Chondrocyte (in vitro differentiated cells): ENCODE results near the gene PATL2. TPM values are rescaled to one million over a fixed set of nuclear protein-coding genes. Genes with fewer than 3 reads are reported as not detected.
A peak's percentile ranks its signal among the peaks of the same experiment; 100 is the strongest.

ENCODE experiments used
- DNase-seq: peaks from one replicate; pipeline ENCODE4 v3.0.0; 2021; ENCODE audit warnings: mixed read lengths, low spot score
- H3K27ac Mint-ChIP-seq: one replicate; pipeline ENCODE4 v1.8.0; 2021; ENCODE audit warnings: mild to moderate bottlenecking, moderate library complexity, mixed read lengths; ENCODE audit not compliant: unreplicated experiment
- H3K27me3 Mint-ChIP-seq: 2 replicates; pipeline ENCODE4 v1.8.0; 2021; ENCODE audit warnings: low read depth, mixed read lengths
- H3K36me3 Mint-ChIP-seq: 2 replicates; pipeline ENCODE4 v1.8.0; 2021; ENCODE audit warnings: low read depth, mixed read lengths
- H3K4me1 Mint-ChIP-seq: 2 replicates; pipeline ENCODE4 v1.8.0; 2021; ENCODE audit warnings: low read depth, mild to moderate bottlenecking, mixed read lengths
- H3K4me3 Mint-ChIP-seq: one replicate; pipeline ENCODE4 v1.8.0; 2021; ENCODE audit warnings: mild to moderate bottlenecking, moderate library complexity, mixed read lengths; ENCODE audit not compliant: unreplicated experiment
- H3K9me3 Mint-ChIP-seq: 2 replicates; pipeline ENCODE4 v1.8.0; 2021; ENCODE audit warnings: low read depth, mixed read lengths
- CTCF ChIP-seq: fragments of 200-600 bp; sonication (generic); IDR thresholded peaks from 2 replicates; pipeline ENCODE4 v1.5.0; 2021; ENCODE audit warnings: antibody characterized with exemption, mild to moderate bottlenecking, moderate library complexity
- total RNA-seq: library from RNA; stranded (reverse); gene quantifications from 3 replicates; pipeline ENCODE4 v1.2.1, GENCODE V29; 2021

PATL2 gene
- total RNA-seq, 1 donor from 2014 or later, result not detected

GRCh38 chr15:44719293-44719999 lies 8.3 kb upstream of the PATL2 start:
- no peak for TF ChIP-seq CTCF
- Mint-ChIP-seq H3K4me3 (no peak overlapping the region), H3K36me3 (peaks cover 22% of the 10 kb centered on the region), H3K4me1 (peaks cover 4% of the 10 kb centered on the region), H3K9me3 (no peaks in the 10 kb centered on the region), H3K27me3 (no peaks in the 10 kb centered on the region), H3K27ac (peak overlapping the region; percentile 62)
- DNase-seq, result no peak

- H3K36me3 Mint-ChIP-seq, result peaks cover 22% of the 10 kb centered on the region
- no peaks in the 10 kb centered on the region for H3K27me3 Mint-ChIP-seq
- TF ChIP-seq CTCF, result no peak
These were observed 7.8 kb upstream of the PATL2 start for GRCh38 chr15:44718927-44719292.

GRCh38 chr15:44718180-44718926 lies 7.2 kb upstream of the PATL2 start:
- no peaks in the 10 kb centered on the region for H3K9me3 Mint-ChIP-seq

More at GRCh38 chr15:44718927-44719292, 7.8 kb upstream of the PATL2 start:
- Mint-ChIP-seq H3K9me3 (no peaks in the 10 kb centered on the region), H3K4me1 (peaks cover 4% of the 10 kb centered on the region), H3K27ac (peak overlapping the region; percentile 62), H3K4me3 (no peak overlapping the region)
- DNase-seq, result no peak

GRCh38 chr15:44716983-44717602 lies 6.0 kb upstream of the PATL2 start:
- Mint-ChIP-seq H3K9me3 (no peaks in the 10 kb centered on the region), H3K4me3 (no peak overlapping the region), H3K27me3 (no peaks in the 10 kb centered on the region), H3K27ac (no peak overlapping the region), H3K36me3 (peaks cover 22% of the 10 kb centered on the region), H3K4me1 (peaks cover 19% of the 10 kb centered on the region)
- no peak for TF ChIP-seq CTCF
- no peak for DNase-seq

More at GRCh38 chr15:44718180-44718926, 7.2 kb upstream of the PATL2 start:
- Mint-ChIP-seq H3K4me3 (no peak overlapping the region), H3K36me3 (peaks cover 22% of the 10 kb centered on the region), H3K27ac (no peak overlapping the region), H3K27me3 (no peaks in the 10 kb centered on the region), H3K4me1 (peaks cover 8% of the 10 kb centered on the region)
- no peak for DNase-seq
- TF ChIP-seq CTCF, result no peak

GRCh38 chr15:44715797-44716334 lies 4.7 kb upstream of the PATL2 start:
- H3K27ac Mint-ChIP-seq, result no peak overlapping the region
- H3K9me3 Mint-ChIP-seq, result no peaks in the 10 kb centered on the region
- peaks cover 22% of the 10 kb centered on the region for H3K4me1 Mint-ChIP-seq
- H3K36me3 Mint-ChIP-seq, result peaks cover 22% of the 10 kb centered on the region
- no peak overlapping the region for H3K4me3 Mint-ChIP-seq
- H3K27me3 Mint-ChIP-seq, result no peaks in the 10 kb centered on the region
- no peak for DNase-seq
- TF ChIP-seq CTCF, result no peak
